ENCODE measurements around the gene DAB1.
"Not testable (repeated sequence)": the region's sequence is repeated elsewhere in the genome, so short reads cannot be mapped to it uniquely, and the experiment has no call there.

The DAB1 gene

GRCh38 chr1:57232500-57232899, 191.4 kb downstream of the DAB1 start:
- DNase-seq (ENCODE audit: extremely low spot score), result no peak
- POLR2A ChIA-PET, result no interaction called here
- CTCF ChIA-PET, result interaction anchor here (0.8 kb wide), 1 partner anchor 192 kb away, joined by 3 read pairs; no protein-coding TSS in a partner anchor
- TF ChIP-seq LEF1 (IDR thresholded peaks at IDR 0.05; ENCODE audit: borderline replicate concordance) (no peak), SUZ12 (IDR thresholded peaks at IDR 0.05) (no peak), BHLHE40 (IDR thresholded peaks at IDR 0.05; ENCODE audit: borderline replicate concordance) (no peak), FOXM1 (IDR thresholded peaks at IDR 0.05; ENCODE audit: borderline replicate concordance) (no peak), FOXA1 (IDR thresholded peaks at IDR 0.05) (no peak), TARDBP (IDR thresholded peaks at IDR 0.05) (no peak), HDGF (IDR thresholded peaks at IDR 0.05; ENCODE audit: borderline replicate concordance) (no peak), NFRKB (IDR thresholded peaks at IDR 0.05) (no peak)

GRCh38 chr1:57229998-57230397, 193.9 kb downstream of the DAB1 start:
- TF ChIP-seq ZNF384 (IDR thresholded peaks at IDR 0.05) (no peak), ARNT (IDR thresholded peaks at IDR 0.05) (no peak), CTBP1 (IDR thresholded peaks at IDR 0.05; ENCODE audit: borderline replicate concordance) (no peak), SUZ12 (IDR thresholded peaks at IDR 0.05) (no peak), FOXK2 (IDR thresholded peaks at IDR 0.05) (no peak), TARDBP (IDR thresholded peaks at IDR 0.05) (no peak), ELF4 (IDR thresholded peaks at IDR 0.05) (no peak), SP1 (IDR thresholded peaks at IDR 0.05) (no peak), L3MBTL2 (conservative IDR thresholded peaks at IDR 0.05) (no peak)
- CTCF ChIA-PET, result no interaction called here
- POLR2A ChIA-PET, result no interaction called here
- no peak for DNase-seq (ENCODE audit: extremely low spot score)

GRCh38 chr1:57229076-57229475, 194.8 kb downstream of the DAB1 start:
- CTCF ChIA-PET, result no interaction called here
- DNase-seq (ENCODE audit: extremely low spot score), result no peak
- TF ChIP-seq BHLHE40 (IDR thresholded peaks at IDR 0.05; ENCODE audit: borderline replicate concordance), result no peak
- no peak for TF ChIP-seq FOXK2 (IDR thresholded peaks at IDR 0.05)
- TF ChIP-seq FOXM1 (IDR thresholded peaks at IDR 0.05; ENCODE audit: borderline replicate concordance), result no peak
- TF ChIP-seq ELF4 (IDR thresholded peaks at IDR 0.05), result no peak
- no peak for TF ChIP-seq LEF1 (IDR thresholded peaks at IDR 0.05; ENCODE audit: borderline replicate concordance)
- TF ChIP-seq SUZ12 (IDR thresholded peaks at IDR 0.05), result no peak
- no peak for TF ChIP-seq L3MBTL2 (conservative IDR thresholded peaks at IDR 0.05)
- TF ChIP-seq ZNF384 (IDR thresholded peaks at IDR 0.05), result no peak
- no peak for TF ChIP-seq CTBP1 (IDR thresholded peaks at IDR 0.05; ENCODE audit: borderline replicate concordance)
- TF ChIP-seq SP1 (IDR thresholded peaks at IDR 0.05), result no peak
- no peak for TF ChIP-seq FOXA1 (IDR thresholded peaks at IDR 0.05)
- no peak for TF ChIP-seq PKNOX1 (IDR thresholded peaks at IDR 0.05)
- TF ChIP-seq TARDBP (IDR thresholded peaks at IDR 0.05), result no peak
- no peak for TF ChIP-seq NFRKB (IDR thresholded peaks at IDR 0.05)
- no peak for TF ChIP-seq HDGF (IDR thresholded peaks at IDR 0.05; ENCODE audit: borderline replicate concordance)
- TF ChIP-seq ARNT (IDR thresholded peaks at IDR 0.05), result no peak
- POLR2A ChIA-PET, result no interaction called here

- DNase-seq (ENCODE audit: extremely low spot score), result no peak
- CTCF ChIA-PET, result no interaction called here
- TF ChIP-seq FOXA1 (IDR thresholded peaks at IDR 0.05), result no peak
- no peak for TF ChIP-seq CTBP1 (IDR thresholded peaks at IDR 0.05; ENCODE audit: borderline replicate concordance)
- TF ChIP-seq L3MBTL2 (conservative IDR thresholded peaks at IDR 0.05), result no peak
- no peak for TF ChIP-seq TARDBP (IDR thresholded peaks at IDR 0.05)
- TF ChIP-seq ELF4 (IDR thresholded peaks at IDR 0.05), result no peak
- TF ChIP-seq FOXK2 (IDR thresholded peaks at IDR 0.05), result no peak
- TF ChIP-seq FOXM1 (IDR thresholded peaks at IDR 0.05; ENCODE audit: borderline replicate concordance), result no peak
- no peak for TF ChIP-seq ZNF384 (IDR thresholded peaks at IDR 0.05)
- no peak for TF ChIP-seq LEF1 (IDR thresholded peaks at IDR 0.05; ENCODE audit: borderline replicate concordance)
- no peak for TF ChIP-seq SP1 (IDR thresholded peaks at IDR 0.05)
- TF ChIP-seq HDGF (IDR thresholded peaks at IDR 0.05; ENCODE audit: borderline replicate concordance), result no peak
- TF ChIP-seq NFRKB (IDR thresholded peaks at IDR 0.05), result no peak
- TF ChIP-seq PKNOX1 (IDR thresholded peaks at IDR 0.05), result no peak
- no peak for TF ChIP-seq BHLHE40 (IDR thresholded peaks at IDR 0.05; ENCODE audit: borderline replicate concordance)
- TF ChIP-seq SUZ12 (IDR thresholded peaks at IDR 0.05), result no peak
- no peak for TF ChIP-seq ARNT (IDR thresholded peaks at IDR 0.05)
- POLR2A ChIA-PET, result no interaction called here
These were observed 201.1 kb downstream of the DAB1 start for GRCh38 chr1:57222801-57223200.

GRCh38 chr1:57222307-57222706, 201.6 kb downstream of the DAB1 start:
- CTCF ChIA-PET, result no interaction called here
- TF ChIP-seq PKNOX1 (IDR thresholded peaks at IDR 0.05), result no peak
- no peak for TF ChIP-seq FOXM1 (IDR thresholded peaks at IDR 0.05; ENCODE audit: borderline replicate concordance)
- no peak for TF ChIP-seq SUZ12 (IDR thresholded peaks at IDR 0.05)
- TF ChIP-seq CTBP1 (IDR thresholded peaks at IDR 0.05; ENCODE audit: borderline replicate concordance), result no peak
- TF ChIP-seq NFRKB (IDR thresholded peaks at IDR 0.05), result no peak
- TF ChIP-seq L3MBTL2 (conservative IDR thresholded peaks at IDR 0.05), result no peak
- no peak for TF ChIP-seq FOXK2 (IDR thresholded peaks at IDR 0.05)
- TF ChIP-seq HDGF (IDR thresholded peaks at IDR 0.05; ENCODE audit: borderline replicate concordance), result no peak
- TF ChIP-seq FOXA1 (IDR thresholded peaks at IDR 0.05), result no peak
- no peak for TF ChIP-seq ELF4 (IDR thresholded peaks at IDR 0.05)
- TF ChIP-seq BHLHE40 (IDR thresholded peaks at IDR 0.05; ENCODE audit: borderline replicate concordance), result no peak
- DNase-seq (ENCODE audit: extremely low spot score), result no peak
- POLR2A ChIA-PET, result no interaction called here

- CTCF ChIA-PET; DNase-seq (ENCODE audit: extremely low spot score); POLR2A ChIA-PET: not testable (repeated sequence)
These were observed 203.0 kb downstream of the DAB1 start for GRCh38 chr1:57220905-57221304.
